NCI-H2107 treated with DMSO at 0.1 percent for 48 hours (cell line): ENCODE data around the gene SLC25A19.
A peak's percentile ranks its signal among the peaks of the same experiment; 100 is the strongest.
"Not testable (repeated sequence)": the region's sequence is repeated elsewhere in the genome, so short reads cannot be mapped to it uniquely, and the experiment has no call there.

Experiments
- DNase-seq: peaks from one replicate; lab custom pipeline; 2025; ENCODE audit not compliant: unreplicated experiment; lab: John Stamatoyannopoulos, UW

The SLC25A19 gene

DNA sequence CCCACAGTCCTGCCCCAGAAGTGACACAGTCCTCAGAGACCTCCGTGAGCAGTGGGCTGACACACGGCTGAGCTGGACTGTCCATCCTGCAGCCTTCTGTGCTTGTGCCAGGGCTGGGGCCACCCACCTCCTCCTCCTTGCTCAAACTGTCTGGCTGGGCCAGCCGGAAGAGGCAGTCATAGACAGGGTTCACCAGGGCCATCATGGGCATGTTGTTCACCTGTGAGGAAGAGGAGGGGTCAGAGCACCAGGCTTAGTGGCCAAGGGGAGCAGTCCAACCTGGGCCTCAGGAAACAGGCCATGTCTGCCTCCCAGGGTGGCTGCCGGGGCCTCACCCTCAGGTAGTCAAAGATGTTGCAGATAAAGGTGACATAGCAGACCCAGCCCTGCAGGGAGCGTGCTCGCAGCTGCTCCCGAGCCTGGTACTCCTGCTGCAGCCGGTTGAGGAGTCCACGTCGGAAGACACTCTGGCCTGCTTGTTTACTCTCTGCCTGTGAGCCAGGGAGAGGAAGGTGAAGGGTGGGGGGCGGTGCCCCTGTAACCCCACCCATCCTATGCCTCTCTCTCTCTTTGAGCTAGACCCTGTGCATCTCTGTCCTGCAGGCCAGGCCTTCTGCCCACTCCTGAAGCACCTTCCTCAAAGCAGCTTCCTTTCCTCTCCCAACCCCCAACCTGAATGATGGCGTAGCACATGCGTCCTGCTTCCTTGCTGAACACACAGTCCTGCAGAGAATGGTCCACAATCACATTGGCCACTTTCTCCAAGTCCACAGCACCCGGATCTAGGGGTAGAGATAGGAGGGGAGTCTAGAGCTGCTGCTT lies 21.6 kb downstream of the SLC25A19 start:
- peak; percentile 13 for DNase-seq

DNA sequence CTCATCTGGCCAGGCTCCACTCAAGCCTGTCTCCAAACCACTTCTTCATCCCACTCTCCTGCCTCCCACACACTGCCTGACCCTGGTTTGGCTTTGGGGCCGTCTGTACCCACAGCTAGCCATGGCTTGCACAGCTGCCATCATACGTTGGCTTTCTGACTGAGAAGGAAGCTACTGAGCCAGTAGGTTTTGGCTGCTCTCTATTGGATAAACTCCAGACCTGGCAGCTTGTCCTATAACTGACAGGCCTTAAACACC lies 22.2 kb downstream of the SLC25A19 start:
- no peak for DNase-seq

DNA sequence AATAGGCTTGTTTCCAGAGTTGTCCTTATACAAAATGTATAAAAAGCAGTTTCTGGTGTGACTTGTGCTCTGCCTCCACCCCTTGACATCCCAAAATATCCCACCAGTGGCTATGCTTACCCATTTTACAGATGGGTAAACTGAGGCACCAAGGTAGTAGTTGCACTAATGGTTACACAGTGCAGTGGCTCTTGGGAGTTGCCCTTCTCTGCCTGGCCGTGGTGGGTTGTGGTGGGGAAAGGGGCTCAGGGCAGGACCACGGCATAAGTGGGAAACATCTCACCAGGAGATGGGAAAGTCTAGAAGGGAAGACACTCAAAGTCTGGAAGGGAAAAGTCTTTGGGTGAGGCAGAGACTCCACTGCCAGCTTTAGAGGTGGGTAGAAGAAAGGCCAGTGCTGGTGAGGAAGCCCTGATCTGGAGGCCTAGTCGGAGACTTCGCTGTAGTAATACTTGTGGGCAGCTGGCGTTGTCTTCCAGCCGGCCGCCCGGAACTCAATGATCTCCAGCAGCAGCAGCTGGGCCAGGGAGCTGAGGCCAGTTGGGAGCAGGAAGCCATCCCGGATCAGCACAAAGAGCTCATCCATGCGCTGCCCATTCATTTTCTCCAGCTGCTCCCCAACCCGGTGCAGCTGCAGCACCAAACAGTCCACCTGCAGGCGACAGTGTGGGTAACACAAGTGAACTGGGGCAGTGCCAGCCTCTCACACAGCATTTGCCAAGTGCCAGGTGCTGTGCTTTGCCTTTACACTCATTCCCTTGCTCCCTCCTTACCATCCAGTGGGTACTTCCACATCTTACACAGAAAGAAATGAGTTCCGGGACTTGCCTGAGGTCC lies 22.7 kb downstream of the SLC25A19 start:
- peak; percentile 73 for DNase-seq

DNA sequence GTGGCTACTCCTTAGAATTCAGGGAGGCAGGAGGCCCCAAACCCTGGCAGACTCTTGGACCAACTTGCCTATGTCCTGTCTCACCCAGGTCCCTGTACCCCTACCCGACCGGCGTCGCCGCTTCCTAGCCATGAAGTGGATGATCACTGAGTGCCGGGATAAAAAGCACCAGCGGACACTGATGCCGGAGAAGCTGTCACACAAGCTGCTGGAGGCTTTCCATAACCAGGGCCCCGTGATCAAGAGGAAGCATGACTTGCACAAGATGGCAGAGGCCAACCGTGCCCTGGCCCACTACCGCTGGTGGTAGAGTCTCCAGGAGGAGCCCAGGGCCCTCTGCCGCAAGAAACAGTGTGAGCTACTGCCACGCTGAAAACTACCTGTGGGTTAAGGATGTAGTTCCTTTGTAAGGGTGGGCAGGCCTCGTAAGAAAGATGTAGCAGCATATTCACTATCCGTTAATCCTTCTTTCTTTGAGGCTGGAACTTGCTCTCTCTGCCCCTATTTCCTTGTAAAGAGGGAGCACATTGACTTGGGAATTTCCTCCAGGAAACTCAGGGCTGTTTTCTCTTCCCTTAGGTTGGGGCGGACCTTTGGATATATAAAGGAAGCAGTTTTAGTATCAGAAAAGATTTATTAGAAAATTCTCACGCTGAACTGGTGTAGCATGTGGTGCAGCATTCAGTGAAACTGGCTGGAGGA lies 23.5 kb downstream of the SLC25A19 start:
- DNase-seq = no peak

DNA sequence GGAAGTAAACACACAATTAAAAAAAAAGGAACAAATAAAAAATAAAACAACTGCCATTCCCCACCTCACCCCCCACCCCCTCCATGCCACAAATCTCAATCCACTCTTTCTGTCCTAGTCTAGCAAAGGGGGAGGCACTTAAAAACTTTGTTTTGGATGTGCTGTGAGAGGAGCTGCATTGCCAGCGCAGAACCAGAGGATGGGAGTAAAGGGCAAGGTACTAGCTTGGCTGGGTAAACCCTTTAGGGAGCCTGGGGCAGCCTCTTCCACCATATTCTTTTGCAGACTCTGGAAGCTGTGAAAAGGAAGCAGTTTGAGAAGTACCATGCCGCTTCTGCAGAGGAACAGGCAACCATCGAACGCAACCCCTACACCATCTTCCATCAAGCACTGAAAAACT lies 26.2 kb downstream of the SLC25A19 start:
- DNase-seq = no peak

DNA sequence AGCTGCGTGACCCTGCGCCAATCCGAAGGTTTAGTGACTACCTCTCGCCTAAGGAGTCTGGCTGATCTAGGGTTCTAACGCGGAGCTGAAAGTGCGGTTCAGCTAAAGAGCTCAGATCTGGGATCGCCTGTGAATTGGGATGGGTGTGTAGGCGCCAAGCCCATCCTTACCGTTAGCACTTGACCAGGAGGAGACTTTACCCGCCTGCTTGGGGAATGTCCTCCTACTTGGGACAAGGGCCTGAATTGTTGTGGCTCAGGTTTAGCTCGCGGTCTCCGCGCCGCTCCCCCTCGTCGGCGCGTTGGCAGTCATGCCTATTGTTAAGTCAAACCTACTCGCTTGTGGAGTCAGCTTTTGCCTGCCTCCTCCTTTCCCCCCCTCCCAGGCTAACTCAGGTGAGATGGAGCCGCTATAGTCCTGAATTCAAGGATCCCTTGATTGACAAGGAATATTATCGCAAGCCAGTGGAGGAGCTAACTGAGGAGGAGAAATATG lies 27.1 kb downstream of the SLC25A19 start:
- DNase-seq = no peak

DNA sequence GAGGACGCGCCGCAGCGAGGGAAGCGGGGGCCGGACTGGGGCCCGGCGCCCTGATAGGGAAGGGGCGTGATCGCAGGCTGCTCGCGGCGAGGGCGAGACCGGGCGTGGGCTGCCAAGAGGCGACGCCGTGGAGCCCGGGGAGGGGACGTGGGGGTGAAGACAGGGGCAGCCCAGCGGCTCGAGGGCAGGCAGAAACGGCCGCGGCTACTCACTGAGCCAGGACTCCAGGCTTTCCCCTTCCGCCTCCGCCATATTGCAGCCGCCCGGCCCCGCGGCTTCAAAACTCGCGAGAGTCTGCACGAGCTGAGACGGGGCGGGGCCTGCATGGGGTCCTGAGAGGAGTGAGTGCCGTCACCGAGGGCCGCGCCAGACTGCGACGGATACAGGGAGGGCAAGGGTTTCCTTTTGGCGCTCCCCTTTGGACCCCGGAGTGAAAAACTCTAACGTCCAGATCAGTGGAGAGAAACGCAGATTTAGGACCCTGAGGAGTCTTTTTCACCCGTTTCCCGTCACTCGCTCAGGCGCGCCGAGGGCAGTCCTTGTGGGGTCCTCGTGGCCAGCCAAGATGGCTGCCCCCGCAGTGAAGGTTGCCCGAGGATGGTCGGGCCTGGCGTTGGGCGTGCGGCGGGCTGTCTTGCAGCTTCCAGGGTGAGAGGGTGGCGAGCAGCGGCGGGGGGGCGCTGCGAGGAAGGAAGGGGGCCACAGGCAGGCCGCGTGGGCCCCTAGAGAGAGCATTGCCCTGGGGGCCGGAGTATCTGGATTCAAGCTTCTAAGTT lies 27.7 kb downstream of the SLC25A19 start, which contains the start of the genes GGA3 and MRPS7:
TSS of gene GGA3 (minus strand) at position 271 of the 776 bp plus-strand sequence. CDS start at position 252, 19 bp downstream.
TSS of gene MRPS7 (plus strand) at position 544 of the 776 bp plus-strand sequence. CDS start at position 566, 22 bp downstream.
- peak; percentile 80 for DNase-seq

DNA sequence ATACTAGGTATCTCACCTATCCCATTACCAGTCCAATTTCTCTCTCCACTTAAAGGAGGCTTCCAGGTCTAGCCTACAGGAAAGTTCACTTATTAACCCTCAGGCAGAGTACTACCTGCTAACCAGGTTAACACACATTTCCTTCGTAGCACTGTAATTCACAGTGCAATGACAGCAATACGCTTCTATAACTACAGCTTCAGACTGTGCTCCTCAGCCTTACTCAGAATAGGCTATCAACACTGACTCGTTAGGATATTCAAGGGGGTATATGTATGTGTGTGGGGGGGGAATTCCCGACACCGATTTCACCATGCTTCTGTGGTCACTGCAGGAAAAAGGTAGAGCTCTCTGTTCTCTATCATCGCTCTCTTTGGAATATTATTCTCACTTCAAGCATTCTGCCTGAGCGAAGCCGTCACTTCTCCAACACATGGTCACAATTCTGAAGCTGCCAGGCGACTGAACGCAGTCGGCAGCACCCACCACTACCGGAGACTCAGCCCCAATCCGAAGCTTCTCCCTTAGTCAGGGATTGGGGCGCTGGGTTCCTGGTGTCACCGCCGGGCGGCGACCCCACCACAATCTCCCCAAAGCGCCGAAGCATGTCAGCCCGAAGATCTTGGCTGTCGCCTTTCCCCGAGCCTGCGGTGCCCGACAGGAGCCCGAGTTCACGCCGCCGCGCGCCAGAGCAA lies 28.4 kb downstream of the SLC25A19 start:
- no peak for DNase-seq

DNA sequence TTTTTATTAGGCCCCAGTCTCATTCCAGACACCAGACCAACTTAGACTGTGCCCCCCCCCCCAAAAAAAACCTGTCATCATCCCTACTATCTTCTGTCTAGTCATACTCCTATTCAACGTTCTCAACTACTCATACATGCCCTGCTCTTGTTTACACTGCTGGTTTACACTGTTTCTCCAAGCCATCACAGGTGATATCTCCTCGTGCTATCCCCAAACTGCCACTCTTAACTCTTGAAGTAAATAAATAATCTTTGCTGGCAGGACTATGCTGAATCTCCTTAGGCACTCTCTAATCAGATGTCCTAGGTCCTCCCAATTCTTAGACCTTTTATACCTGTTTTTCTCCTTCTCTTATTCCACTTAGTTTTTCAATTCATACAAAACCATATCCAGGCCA lies 32.0 kb downstream of the SLC25A19 start:
- DNase-seq = not testable (repeated sequence)

DNA sequence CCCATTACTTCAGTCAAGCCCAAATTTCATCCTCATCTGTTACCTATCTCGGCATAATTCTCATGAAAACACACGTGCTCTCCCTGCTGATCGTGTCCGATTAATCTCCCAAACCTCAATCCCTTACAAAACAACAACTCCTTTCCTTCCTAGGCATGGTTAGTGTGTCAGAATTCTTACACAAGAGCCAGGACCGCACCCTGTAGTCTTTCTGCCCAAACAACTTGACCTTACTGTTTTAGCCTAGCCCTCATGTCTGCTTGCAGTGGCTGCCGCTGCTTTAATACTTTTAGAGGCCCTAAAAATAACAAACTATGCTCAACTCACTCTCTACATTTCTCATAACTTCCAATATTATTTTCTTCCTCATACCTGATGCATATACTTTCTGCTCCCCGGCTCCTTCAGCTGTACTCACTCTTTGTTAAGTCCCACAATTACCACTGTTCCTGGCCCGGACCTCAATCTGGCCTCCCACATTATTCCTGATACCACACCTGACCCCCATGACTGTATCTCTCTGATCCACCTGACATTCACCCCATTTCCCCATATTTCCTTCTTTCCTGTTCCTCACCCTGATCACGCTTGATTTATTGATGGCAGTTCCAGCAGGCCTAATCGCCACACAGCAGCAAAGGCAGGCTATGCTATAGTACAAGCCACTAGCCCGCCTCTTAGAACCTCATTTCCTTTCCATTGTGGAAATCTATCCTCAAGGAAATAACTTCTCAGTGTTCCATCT lies 33.1 kb downstream of the SLC25A19 start:
- DNase-seq = not testable (repeated sequence)

DNA sequence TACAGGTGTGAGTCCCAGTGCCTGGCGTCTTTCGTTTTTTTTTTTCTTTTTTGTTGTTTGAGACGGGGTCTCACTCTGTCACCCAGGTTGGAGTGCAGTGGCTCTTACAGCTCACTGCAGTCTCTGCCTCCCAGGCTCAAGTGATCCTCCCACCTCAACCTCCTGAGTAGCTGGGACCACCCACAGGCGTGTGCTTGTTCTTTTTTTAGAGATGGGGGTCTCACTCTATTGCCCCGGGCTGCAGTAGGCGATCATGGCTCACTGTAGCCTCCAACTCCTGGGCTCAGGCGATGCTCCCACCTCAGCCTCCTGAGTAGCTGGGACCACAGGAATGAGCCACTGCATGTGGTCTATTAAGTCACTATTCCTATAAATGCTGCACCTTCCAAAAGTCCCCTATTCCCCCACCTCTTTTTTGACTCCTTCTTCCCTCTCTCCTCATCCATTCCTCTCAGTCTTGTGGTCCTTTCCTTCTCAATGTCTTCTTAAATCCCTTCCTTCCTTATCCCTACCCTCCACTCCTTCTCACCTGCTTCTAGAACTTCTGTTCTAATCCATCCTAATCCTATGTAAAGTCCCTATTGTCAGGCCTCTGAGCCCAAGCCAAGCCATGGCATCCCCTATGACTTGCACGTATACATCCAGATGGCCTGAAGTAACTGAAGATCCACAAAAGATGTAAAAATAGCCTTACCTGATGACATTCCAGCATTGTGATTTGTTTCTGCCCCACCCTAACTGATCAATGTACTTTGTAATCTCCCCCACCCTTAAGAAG lies 37.0 kb downstream of the SLC25A19 start:
- no peak for DNase-seq

DNA sequence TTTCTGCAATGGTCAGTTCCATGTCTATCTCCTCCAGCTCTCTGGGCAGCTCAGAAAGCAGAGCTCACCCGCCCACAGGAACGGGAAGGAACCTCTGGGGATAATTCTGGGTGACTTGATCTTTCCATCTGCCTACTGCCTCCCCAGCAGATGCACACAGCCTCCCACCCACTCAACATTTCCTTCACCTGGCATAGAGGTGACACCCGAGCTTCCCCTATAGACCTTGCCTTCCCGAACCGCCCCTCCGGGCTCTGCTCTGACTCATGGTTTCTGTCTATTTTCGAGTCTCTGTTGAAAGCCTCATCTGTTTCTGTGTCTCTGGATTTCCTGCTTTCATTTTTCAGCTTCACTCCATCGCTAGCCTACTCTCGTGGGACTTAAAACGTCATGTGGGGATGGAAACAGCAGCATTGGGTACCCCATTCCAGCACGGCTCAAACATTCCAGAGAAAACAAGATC lies 39.2 kb downstream of the SLC25A19 start:
- DNase-seq = peak; percentile 53

DNA sequence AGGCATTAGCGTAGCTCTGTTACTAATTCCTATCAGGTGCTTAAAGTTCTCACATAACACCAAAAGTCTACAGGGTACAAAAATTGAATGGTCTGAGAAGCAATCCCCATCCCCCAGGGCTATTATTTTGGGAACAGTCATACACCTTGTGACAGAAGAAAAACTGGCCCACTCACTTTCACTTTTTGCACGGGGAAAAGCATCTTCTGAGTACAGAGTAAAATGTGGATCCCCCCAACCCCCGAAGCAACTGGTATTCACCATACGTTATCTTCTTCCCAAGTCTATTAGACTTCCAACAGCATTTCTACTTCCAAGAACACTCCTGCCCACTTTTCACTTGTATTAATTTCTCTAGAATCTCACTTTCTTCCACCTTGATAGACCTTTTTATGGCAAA lies 39.7 kb downstream of the SLC25A19 start:
- no peak for DNase-seq

DNA sequence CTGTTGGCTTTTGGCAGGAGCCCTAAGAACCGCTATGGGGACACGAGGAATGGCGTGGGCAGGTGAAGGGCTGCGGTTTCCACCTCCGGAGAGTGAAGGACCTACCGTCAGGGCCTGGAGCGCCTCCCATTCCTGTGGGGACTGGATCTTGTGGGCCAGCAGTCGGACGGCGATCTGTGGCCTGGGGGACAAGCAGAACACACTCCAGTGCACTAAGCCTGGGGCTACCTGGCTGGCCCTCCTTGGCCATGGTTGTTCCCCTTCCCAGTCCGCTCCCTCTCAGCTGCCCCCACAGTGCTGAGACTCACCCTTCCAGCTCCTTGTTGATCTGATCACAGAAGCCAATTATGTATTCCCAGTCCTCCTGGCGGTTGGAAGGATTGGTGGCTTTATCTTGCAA lies 42.8 kb downstream of the SLC25A19 start:
- no peak for DNase-seq

DNA sequence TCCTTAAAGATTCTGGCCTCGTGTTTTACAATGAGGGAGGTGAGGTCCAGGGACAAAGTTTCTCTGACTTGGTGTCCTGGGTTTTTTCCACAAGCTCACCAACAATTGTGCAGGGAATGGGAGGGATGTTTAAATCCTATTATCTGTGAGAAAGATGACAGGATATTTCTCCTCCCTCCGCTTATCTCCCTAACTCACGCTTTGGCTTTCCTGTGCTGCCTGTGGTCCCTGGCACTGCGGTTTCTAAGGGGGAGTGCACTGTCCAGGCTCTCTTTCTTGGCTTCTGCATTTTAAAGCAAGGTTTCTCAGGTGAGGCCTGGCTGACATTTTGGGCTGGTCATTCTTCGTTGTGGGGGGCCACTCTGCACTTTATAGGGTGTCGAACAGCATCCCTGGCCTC lies 44.2 kb downstream of the SLC25A19 start:
- DNase-seq = no peak

DNA sequence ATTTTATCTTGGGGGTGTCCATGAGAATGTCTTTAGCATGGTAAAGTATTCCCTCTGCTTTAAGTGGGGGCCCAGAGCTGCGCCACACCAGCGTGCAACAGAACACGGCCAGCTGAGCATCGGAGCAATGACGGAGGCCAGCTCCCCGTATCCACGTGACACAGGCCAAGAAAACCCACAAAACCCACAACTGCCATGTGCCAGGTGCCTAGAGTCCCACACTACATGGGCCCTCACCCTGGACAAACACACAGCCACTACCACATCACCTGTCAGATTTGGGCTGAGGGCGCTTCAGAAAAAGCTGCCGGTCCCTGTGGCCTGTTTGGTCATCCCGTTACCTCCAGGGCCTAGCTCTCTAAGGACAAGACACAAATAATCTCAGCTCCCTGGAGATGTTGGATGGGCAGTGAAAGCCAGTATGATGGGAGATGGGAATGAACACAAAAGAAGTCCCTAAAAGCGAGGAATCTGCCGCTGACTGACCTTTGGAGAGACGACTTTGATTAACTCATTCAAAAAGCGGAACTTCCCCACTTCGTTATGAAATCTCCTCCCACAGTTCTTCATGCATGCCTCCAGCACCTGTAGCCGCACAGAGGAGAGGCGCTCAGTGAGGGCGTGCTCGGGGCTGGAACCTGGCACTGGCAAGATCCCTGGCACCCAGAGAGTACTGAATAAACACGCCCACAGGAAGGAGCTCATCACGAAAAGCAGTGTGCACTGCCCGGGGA lies 44.9 kb downstream of the SLC25A19 start:
- DNase-seq = no peak

DNA sequence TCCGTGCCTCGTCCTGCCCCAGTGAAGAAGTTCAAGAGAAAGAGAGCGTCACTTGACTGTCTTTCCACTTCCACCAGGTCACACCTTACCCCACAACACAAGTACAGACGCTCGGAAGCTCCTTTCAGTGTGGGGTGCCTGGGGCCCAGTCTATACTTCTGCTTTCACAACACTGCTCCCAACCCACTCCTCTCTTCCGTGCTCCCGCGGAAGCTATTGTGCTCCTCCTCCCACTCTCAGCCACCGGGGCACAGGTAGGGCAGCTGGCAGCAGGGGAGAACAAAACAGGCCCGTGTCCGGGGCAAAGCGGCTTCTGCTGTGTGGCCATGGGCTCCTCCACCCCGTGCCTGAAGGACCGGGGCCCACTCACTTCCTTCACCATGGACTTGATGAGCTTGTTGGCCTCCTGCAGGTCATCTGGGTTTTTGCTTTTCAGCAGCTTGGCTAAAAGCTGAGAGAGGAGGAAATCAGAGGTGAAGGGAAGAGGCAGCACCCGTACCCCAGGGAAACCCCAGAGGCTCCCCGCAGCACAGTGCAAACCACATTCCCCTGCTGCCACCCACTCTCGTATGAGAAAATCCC lies 46.7 kb downstream of the SLC25A19 start:
- no peak for DNase-seq
